Calu3 (cell line): ENCODE measurements around the gene TSHZ2. TPM values are rescaled to one million over a fixed set of nuclear protein-coding genes. Genes with fewer than 3 reads are reported as not detected.

Source experiments
- BruUV-seq: library from RNA; stranded (reverse); fragments of 400-500 nt; replicated peaks from 2 replicates; lab custom pipeline; 2021; lab: Mats Ljungman, UMichigan
- CTCF ChIA-PET: fragments of 300-600 bp; sonication (Branson Sonifier 250); formaldehyde crosslinking; loops from one replicate; lab custom pipeline; 2022; ENCODE audit warnings: antibody characterized with exemption; lab: Charles Lee
- DNase-seq: peaks from one replicate; pipeline ENCODE4 v3.0.0; 2022
- H3K27ac Mint-ChIP-seq: one replicate; pipeline ENCODE4 v1.8.0; 2022; ENCODE audit warnings: mixed read lengths; ENCODE audit not compliant: unreplicated experiment
- H3K27me3 Mint-ChIP-seq: one replicate; pipeline ENCODE4 v1.8.0; 2022; ENCODE audit warnings: mixed read lengths; ENCODE audit not compliant: unreplicated experiment
- H3K36me3 Mint-ChIP-seq: one replicate; pipeline ENCODE4 v1.8.0; 2022; ENCODE audit warnings: mild to moderate bottlenecking, moderate library complexity, mixed read lengths; ENCODE audit not compliant: insufficient read depth, unreplicated experiment
- H3K4me1 Mint-ChIP-seq: one replicate; pipeline ENCODE4 v1.8.0; 2022; ENCODE audit warnings: mild to moderate bottlenecking, low read depth, mixed read lengths; ENCODE audit not compliant: unreplicated experiment
- H3K4me3 Mint-ChIP-seq: one replicate; pipeline ENCODE4 v1.8.0; 2022; ENCODE audit warnings: mild to moderate bottlenecking, low read depth, moderate library complexity, mixed read lengths; ENCODE audit not compliant: unreplicated experiment
- H3K9me3 Mint-ChIP-seq: one replicate; pipeline ENCODE4 v1.8.0; 2022; ENCODE audit warnings: low read depth, mixed read lengths; ENCODE audit not compliant: unreplicated experiment
- CTCF ChIP-seq: fragments of 200-600 bp; IDR thresholded peaks from one replicate; pipeline ENCODE4 v1.8.0; 2022; ENCODE audit warnings: antibody characterized with exemption; ENCODE audit not compliant: unreplicated experiment
- intact Hi-C: fragments of 100-400 bp; cut with micrococcal nuclease; formaldehyde crosslinking; loops from one replicate; pipeline ENCODE4 v1.10.0; 2022; ENCODE audit not compliant: unreplicated experiment
- total RNA-seq: library from RNA; stranded (reverse); gene quantifications from 2 replicates; pipeline ENCODE4 v1.2.3, GENCODE V29; 2022

Gene TSHZ2
- total RNA-seq, 1 experiment from 2014 or later = not detected

GRCh38 chr20:52993076-52993475 is 20.9 kb downstream of the TSHZ2 start:
- no TSS peak for BruUV-seq
- Mint-ChIP-seq H3K4me1 (no peaks in the 10 kb centered on the region), H3K27me3 (peaks cover 24% of the 10 kb centered on the region), H3K4me3 (no peak overlapping the region), H3K9me3 (no peaks in the 10 kb centered on the region), H3K36me3 (no peaks in the 10 kb centered on the region), H3K27ac (no peak overlapping the region)
- CTCF ChIA-PET = no interaction called here
- no peak for DNase-seq
- no peak for TF ChIP-seq CTCF
- intact Hi-C loops = no loop called here

GRCh38 chr20:52994184-52994970 is 22.2 kb downstream of the TSHZ2 start:
- intact Hi-C loops = no loop called here
- Mint-ChIP-seq H3K27ac (no peak overlapping the region), H3K36me3 (no peaks in the 10 kb centered on the region), H3K27me3 (peaks cover 30% of the 10 kb centered on the region), H3K9me3 (no peaks in the 10 kb centered on the region), H3K4me1 (no peaks in the 10 kb centered on the region), H3K4me3 (no peak overlapping the region)
- no TSS peak for BruUV-seq
- CTCF ChIA-PET = no interaction called here
- no peak for TF ChIP-seq CTCF
- DNase-seq = no peak

- CTCF ChIA-PET = no interaction called here
- BruUV-seq = no TSS peak
- no peak for TF ChIP-seq CTCF
- intact Hi-C loops = no loop called here
- no peak for DNase-seq
- H3K36me3 Mint-ChIP-seq = no peaks in the 10 kb centered on the region
- H3K27me3 Mint-ChIP-seq = peaks cover 39% of the 10 kb centered on the region
- H3K9me3 Mint-ChIP-seq = no peaks in the 10 kb centered on the region
- peaks cover 3% of the 10 kb centered on the region for H3K4me1 Mint-ChIP-seq
- H3K4me3 Mint-ChIP-seq = no peak overlapping the region
- no peak overlapping the region for H3K27ac Mint-ChIP-seq
Measured at GRCh38 chr20:52996130-52996529, 24.0 kb downstream of the TSHZ2 start.

GRCh38 chr20:52996658-52997057 is 24.5 kb downstream of the TSHZ2 start:
- intact Hi-C loops = no loop called here
- no peak overlapping the region for H3K27ac Mint-ChIP-seq
- no peak for DNase-seq
- H3K4me3 Mint-ChIP-seq = no peak overlapping the region
- no peaks in the 10 kb centered on the region for H3K9me3 Mint-ChIP-seq
- CTCF ChIA-PET = interaction anchor here (0.6 kb wide), 1 partner anchor 89 kb away, joined by 3 read pairs; no protein-coding TSS in a partner anchor
- H3K4me1 Mint-ChIP-seq = peaks cover 9% of the 10 kb centered on the region
- no peaks in the 10 kb centered on the region for H3K36me3 Mint-ChIP-seq
- no peak for TF ChIP-seq CTCF
- no TSS peak for BruUV-seq
- H3K27me3 Mint-ChIP-seq = peaks cover 45% of the 10 kb centered on the region
